GM12891 (cell line): ENCODE data around the gene PTH2.
A peak's percentile ranks its signal among the peaks of the same experiment; 100 is the strongest.

Source experiments
- DNase-seq: peaks from one replicate; pipeline ENCODE4 v3.0.0; 2011; ENCODE audit warnings: low spot score; ENCODE audit not compliant: insufficient read length
- FAIRE-seq: peaks from 2 replicates; lab custom pipeline; 2011; peaks lifted over from hg19 to GRCh38; lab: Jason Lieb, UNC
- PAX5 ChIP-seq: IDR thresholded peaks from 2 replicates; pipeline ENCODE4 v1.6.1; 2011; ENCODE audit warnings: low read length, moderate library complexity, mild to moderate bottlenecking; ENCODE audit not compliant: insufficient read depth, severe bottlenecking
- POLR2A ChIP-seq: IDR thresholded peaks from 2 replicates; pipeline ENCODE4 v1.6.1; 2011; ENCODE audit warnings: low read depth, low read length, control low read depth
- POLR2AphosphoS5 ChIP-seq: IDR thresholded peaks from 2 replicates; pipeline ENCODE4 v1.6.1; 2011; ENCODE audit warnings: low read depth, low read length, control low read depth
- POU2F2 ChIP-seq: IDR thresholded peaks from 2 replicates; pipeline ENCODE4 v1.6.1; 2011; ENCODE audit warnings: low read depth, mild to moderate bottlenecking, control low read depth, low read length, moderate library complexity
- SPI1 ChIP-seq: IDR thresholded peaks from 2 replicates; pipeline ENCODE4 v1.6.1; 2011; ENCODE audit warnings: low read depth, low read length, control low read depth
- TAF1 ChIP-seq: IDR thresholded peaks from 2 replicates; pipeline ENCODE4 v1.6.1; 2011; ENCODE audit warnings: low read depth, low read length, control low read depth

Gene PTH2

DNA sequence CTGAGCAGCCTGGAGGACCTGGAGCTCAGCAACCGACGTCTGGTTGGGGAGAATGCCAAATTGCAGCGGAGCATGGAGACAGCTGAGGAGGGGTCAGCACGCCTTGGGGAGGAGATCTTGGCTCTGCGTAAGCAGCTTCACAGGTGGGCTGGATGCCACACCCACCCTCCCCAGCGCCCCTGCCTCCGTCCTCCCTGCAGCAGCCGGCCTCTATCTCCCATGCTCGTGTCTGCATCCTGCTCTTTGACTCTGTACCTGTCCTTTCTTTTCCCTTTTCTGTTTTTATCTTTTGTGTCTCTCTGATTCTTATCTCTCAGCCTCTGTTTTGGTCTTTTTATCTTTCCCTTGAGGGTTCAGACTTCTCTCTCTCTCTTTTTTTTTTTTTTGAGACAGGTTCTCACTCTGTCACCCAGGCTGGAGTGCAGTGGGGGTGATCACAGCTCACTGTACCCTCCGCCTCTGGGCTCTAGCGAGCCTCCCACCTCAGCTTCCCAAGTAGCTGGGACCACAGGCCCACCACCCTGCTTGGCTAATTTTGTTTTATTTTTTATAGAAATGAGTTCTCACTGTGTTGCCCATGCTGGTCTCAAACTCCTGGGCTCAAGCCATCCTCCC is 25.1 kb downstream of the PTH2 start:
- no peak for TF ChIP-seq POLR2A
- no peak for TF ChIP-seq SPI1
- TF ChIP-seq POU2F2 = no peak
- TF ChIP-seq POLR2AphosphoS5 = no peak
- no peak for TF ChIP-seq TAF1
- TF ChIP-seq PAX5 = no peak
- DNase-seq = no peak
- FAIRE-seq = no peak

DNA sequence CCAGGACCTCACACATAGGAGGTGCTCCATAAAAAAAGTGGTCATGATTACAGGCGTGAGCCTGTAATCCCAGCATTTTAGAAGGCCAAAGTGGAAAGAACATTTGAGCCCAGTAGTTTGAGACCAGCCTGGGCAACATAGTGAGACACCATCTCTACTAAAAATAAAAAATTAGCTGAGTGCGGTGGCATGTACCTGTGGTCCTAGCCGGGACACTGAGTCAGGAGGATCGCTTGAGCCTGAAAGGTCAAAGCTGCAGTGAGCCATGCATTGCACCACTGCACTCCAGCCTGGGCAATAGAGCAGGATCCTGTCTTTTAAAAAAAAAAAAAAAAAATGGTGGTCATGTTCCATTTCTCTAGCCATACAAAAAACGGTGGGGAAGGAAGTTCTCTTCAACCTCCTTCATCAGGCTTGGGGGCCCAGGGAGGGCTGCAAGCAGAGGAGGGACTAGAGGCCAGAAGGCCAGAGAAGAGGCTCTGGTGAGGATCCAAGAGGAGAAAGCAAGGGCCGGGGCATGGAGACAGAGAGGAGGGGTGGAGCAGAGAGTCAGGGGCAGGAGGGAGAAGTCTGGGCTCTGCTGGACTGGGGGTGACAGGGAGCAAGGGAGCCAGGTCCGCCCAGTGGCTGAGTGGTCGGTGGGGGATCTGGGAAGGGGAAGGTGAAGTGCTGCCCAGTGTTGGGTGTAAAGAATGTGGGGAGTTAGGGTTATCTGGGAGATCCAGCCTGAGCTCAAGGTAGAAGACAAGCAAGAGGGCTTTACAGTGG is 26.3 kb downstream of the PTH2 start:
- FAIRE-seq = no peak
- no peak for DNase-seq
- TF ChIP-seq POLR2A (no peak), PAX5 (no peak), POLR2AphosphoS5 (no peak), TAF1 (no peak), SPI1 (no peak), POU2F2 (no peak)

GRCh38 chr19:49395581-49396407 is 27.4 kb downstream of the PTH2 start:
- FAIRE-seq (no peak), DNase-seq (no peak)
- TF ChIP-seq POLR2AphosphoS5 = no peak
- TF ChIP-seq PAX5 = no peak
- no peak for TF ChIP-seq POU2F2
- TF ChIP-seq SPI1 = no peak
- no peak for TF ChIP-seq POLR2A
- no peak for TF ChIP-seq TAF1

GRCh38 chr19:49393881-49394280 is 29.4 kb downstream of the PTH2 start:
- DNase-seq (no peak), FAIRE-seq (no peak)
- TF ChIP-seq TAF1 (no peak), POLR2AphosphoS5 (no peak), PAX5 (no peak), POU2F2 (no peak), SPI1 (no peak), POLR2A (no peak)

DNA sequence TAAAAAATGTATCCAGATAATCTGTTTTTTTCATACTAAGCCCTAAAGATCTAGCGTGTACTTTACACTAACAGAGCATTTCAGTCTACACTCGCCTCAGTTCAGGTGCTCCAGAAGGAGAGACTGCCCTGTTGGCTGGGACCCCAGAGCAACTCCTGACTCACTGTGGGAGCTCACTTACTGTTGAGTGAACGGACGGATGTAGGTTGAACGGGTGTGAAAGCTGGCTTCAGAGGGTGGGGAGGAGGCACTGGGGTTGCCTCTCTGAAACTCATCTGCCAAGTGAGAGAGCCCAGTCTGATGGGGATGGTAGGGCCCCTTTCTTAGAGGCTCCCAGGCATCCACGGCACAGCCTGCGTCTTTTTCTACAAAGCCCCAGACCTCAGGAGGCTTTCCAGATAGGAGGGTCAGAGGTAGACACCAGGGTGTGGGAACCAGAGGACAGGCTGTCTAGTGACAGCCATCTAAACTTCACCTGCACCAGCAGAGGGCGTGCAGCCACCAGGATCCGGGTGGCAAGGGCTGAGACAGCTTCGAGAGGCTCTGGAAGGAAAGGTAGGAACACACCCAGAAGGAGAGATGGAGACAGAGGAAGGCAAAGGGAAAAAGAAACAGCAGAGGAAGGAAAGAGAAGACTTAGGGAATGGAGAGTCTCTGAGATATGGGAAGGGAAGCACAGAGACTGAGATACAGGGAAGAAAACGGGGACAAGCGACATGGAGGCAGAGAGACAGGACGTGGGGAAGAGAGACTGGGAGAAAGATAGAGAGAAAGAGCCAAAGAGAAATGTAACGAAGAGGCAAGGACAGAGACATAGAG is 31.5 kb downstream of the PTH2 start:
- TF ChIP-seq POU2F2 = 0 out of 2 replicates have a peak, but pooled peaks have one; percentile 21
- TF ChIP-seq PAX5 = no peak
- DNase-seq (peak; percentile 77), FAIRE-seq (peak; percentile 99)

- no peak for TF ChIP-seq SPI1
- no peak for TF ChIP-seq PAX5
- TF ChIP-seq POLR2AphosphoS5 = no peak
- no peak for TF ChIP-seq TAF1
- no peak for TF ChIP-seq POLR2A
- TF ChIP-seq POU2F2 = no peak
- DNase-seq (no peak), FAIRE-seq (peak; percentile 16)
These were observed 32.3 kb downstream of the PTH2 start for GRCh38 chr19:49390929-49391359.

GRCh38 chr19:49390131-49390928 is 32.9 kb downstream of the PTH2 start:
- FAIRE-seq (no peak), DNase-seq (no peak)
- TF ChIP-seq POLR2AphosphoS5 (no peak), PAX5 (no peak), TAF1 (no peak), POLR2A (no peak), POU2F2 (no peak), SPI1 (no peak)

GRCh38 chr19:49389406-49389805 is 33.8 kb downstream of the PTH2 start:
- DNase-seq (no peak), FAIRE-seq (no peak)
- TF ChIP-seq TAF1 (no peak), POLR2A (no peak), PAX5 (no peak), POU2F2 (no peak), POLR2AphosphoS5 (no peak), SPI1 (no peak)
